T-helper 17 cell (primary cell): Measurements from ENCODE around the gene KATNAL2. TPM values are rescaled to one million over a fixed set of nuclear protein-coding genes. Genes with fewer than 3 reads are reported as not detected.

Experiments used
- total RNA-seq, 4 donors: library from RNA in 2 of 4; stranded (reverse) in 2 of 4; gene quantifications; one replicate each; pipeline ENCODE4 v1.2.3 and lab custom pipeline; 2022 to 2026

KATNAL2 gene
- total RNA-seq, 2 donors from 2014 or later, result 0.86 to 0.97 TPM

Other genes with a start within 250 kb of the KATNAL2 start
- under 1 TPM in 1 of 2 donors, not detected in 1; 0.34 TPM for gene ST8SIA5, start 160.5 kb upstream of the KATNAL2 start, total RNA-seq
- 10 to 100 TPM; 20.7 to 33.2 TPM for gene PIAS2, start 95 bp upstream of the KATNAL2 start, total RNA-seq
- gene ELOA2, start 118.0 kb downstream of the KATNAL2 start, total RNA-seq, result not detected
- 10 to 100 TPM; 16.6 to 23.5 TPM for gene HDHD2, start 232.9 kb downstream of the KATNAL2 start, total RNA-seq